Measurements from ENCODE around the gene TACC2. TPM values are rescaled to one million over a fixed set of nuclear protein-coding genes. Genes with fewer than 3 reads are reported as not detected.

TACC2 gene
- total and polyA plus RNA-seq, 2 experiments from 2014 or later: 4.3 to 16.7 TPM

DNA sequence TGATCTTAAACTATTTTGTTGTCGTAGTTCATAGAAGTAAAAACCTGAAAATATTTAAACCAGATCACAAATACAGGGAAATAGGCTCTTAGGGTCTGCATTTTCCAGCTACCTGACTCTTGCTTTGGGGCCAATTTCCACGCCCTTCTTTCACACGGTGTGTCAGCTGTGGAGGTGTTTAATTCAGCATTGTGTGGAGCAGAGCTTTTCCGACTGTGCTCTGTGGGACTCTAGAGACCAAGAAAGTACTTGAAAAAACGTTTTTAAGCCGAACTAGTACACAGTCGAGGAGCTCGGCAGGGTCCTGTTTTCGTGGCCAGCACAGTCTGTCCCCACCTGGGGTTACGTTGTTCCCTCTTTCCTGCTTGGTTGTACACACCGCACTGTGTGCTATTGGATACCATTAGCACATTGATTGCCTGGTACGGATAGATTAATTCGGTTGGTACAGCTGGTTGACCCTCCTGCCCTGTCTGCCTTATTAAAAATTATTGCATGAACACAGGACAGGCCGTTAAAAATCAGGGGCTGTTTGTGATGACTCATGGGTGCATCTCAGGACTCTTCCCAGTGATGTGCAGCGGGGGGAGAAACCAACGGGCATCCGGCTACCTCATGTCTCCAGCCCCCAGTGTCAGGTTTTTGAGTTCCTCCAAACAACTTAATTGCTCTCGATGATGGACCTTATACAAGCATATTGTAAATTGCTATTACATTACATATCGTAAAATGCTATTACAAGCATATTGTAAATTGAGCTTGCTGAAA is 201.4 kb downstream of the TACC2 start:
- Histone ChIP-seq H3K4me2 (ENCODE audit: unreplicated experiment) (no peak overlapping the region), H3K4me1 (ENCODE audit: insufficient read depth) (no peaks in the 10 kb centered on the region), H3K36me3 (ENCODE audit: low read depth) (no peaks in the 10 kb centered on the region), H3K79me2 (ENCODE audit: insufficient read depth) (peaks cover 10% of the 10 kb centered on the region; the same call in 1 of the 2 replicates), H3K27ac (no peak overlapping the region), H3F3A (ENCODE audit: insufficient read depth) (no peaks in the 10 kb centered on the region), H3K4me3 (no peak overlapping the region), H3K9me2 (ENCODE audit: insufficient read depth) (no peaks in the 10 kb centered on the region), H2AFZ (no peak overlapping the region), H4K20me1 (ENCODE audit: insufficient read depth) (no peaks in the 10 kb centered on the region), H3K9ac (no peak overlapping the region), H3K27me3 (replicated peaks; ENCODE audit: insufficient read depth) (no peaks in the 10 kb centered on the region), H3K9me3 (ENCODE audit: low read depth) (no peaks in the 10 kb centered on the region)
- in situ Hi-C loops (cut with MboI): no loop called here
- DNase-seq: peak; percentile 17
- TF ChIP-seq EZH2phosphoT487 (IDR thresholded peaks at IDR 0.05; ENCODE audit: insufficient read depth, low read depth) (no peak), EZH2 (IDR thresholded peaks at IDR 0.05; ENCODE audit: insufficient read depth, poor library complexity, severe bottlenecking) (no peak)
- 66 to 67% methylated on average over 19 of the region's 19 CpGs for WGBS, 2 experiments (ENCODE audit: low coverage in 1 of 2, low lambda C conversion rate in 2 of 2, missing lambda C conversion rate in 2 of 2)

DNA sequence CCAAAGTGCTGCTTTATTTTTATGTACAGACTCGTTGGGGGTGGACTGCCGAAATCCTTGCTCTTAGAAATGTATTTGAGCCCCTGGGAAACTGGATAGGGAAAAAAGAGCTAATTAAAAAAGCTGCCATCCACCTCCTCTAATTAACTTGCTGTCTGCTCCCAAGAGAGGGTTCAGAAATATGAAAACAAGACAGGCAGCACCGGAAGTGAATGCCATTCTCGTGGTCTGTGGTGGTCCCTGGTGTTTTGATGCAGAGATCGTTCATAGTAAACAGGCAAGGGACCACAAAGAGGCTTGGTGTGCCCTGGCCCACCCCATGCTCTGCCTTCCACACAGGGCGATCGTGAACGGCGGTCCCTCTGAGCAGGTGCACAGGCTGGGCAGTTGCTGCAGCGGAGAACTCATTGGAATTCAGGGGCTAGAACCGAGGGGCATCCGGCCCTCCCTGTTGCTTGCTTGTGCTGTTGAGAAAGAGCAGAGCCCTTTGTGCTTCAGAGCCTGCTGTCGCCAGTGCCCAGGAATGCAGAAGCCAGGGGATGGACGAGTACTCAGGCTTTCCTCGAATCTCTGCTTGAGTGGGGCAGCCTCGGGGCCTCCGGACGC is 203.1 kb downstream of the TACC2 start:
- WGBS, 2 experiments (ENCODE audit: low coverage in 1 of 2, low lambda C conversion rate in 2 of 2, missing lambda C conversion rate in 2 of 2): 88 to 93% methylated on average over 18 of the region's 18 CpGs
- Histone ChIP-seq H4K20me1 (ENCODE audit: insufficient read depth) (no peaks in the 10 kb centered on the region), H3K79me2 (ENCODE audit: insufficient read depth) (peaks cover 10% of the 10 kb centered on the region; the same call in 1 of the 2 replicates), H3K4me3 (no peak overlapping the region), H3K9me3 (ENCODE audit: low read depth) (no peaks in the 10 kb centered on the region), H3K9ac (no peak overlapping the region), H3K36me3 (ENCODE audit: low read depth) (no peaks in the 10 kb centered on the region), H2AFZ (no peak overlapping the region), H3K27ac (no peak overlapping the region), H3F3A (ENCODE audit: insufficient read depth) (no peaks in the 10 kb centered on the region), H3K27me3 (replicated peaks; ENCODE audit: insufficient read depth) (no peaks in the 10 kb centered on the region), H3K4me1 (ENCODE audit: insufficient read depth) (no peaks in the 10 kb centered on the region), H3K4me2 (ENCODE audit: unreplicated experiment) (no peak overlapping the region), H3K9me2 (ENCODE audit: insufficient read depth) (no peaks in the 10 kb centered on the region)
- no peak for DNase-seq
- in situ Hi-C loops (cut with MboI): no loop called here
- no peak for TF ChIP-seq EZH2phosphoT487 (IDR thresholded peaks at IDR 0.05; ENCODE audit: insufficient read depth, low read depth)
- TF ChIP-seq EZH2 (IDR thresholded peaks at IDR 0.05; ENCODE audit: insufficient read depth, poor library complexity, severe bottlenecking): no peak

GRCh38 chr10:122194251-122194650 is 205.3 kb downstream of the TACC2 start:
- no peaks in the 10 kb centered on the region for H3K36me3 ChIP-seq (ENCODE audit: low read depth)
- H3K27me3 ChIP-seq (replicated peaks; ENCODE audit: insufficient read depth): no peaks in the 10 kb centered on the region
- no peaks in the 10 kb centered on the region for H4K20me1 ChIP-seq (ENCODE audit: insufficient read depth)
- no peak overlapping the region for H3K27ac ChIP-seq
- no peaks in the 10 kb centered on the region for H3K9me3 ChIP-seq (ENCODE audit: low read depth)
- H3K4me3 ChIP-seq: no peak overlapping the region
- no peak overlapping the region for H3K9ac ChIP-seq
- DNase-seq: no peak
- peaks cover 10% of the 10 kb centered on the region; the same call in 1 of the 2 replicates for H3K79me2 ChIP-seq (ENCODE audit: insufficient read depth)
- H2AFZ ChIP-seq: no peak overlapping the region
- 83% methylated on average over 9 of the region's 9 CpGs for WGBS, 2 experiments (ENCODE audit: low coverage in 1 of 2, low lambda C conversion rate in 2 of 2, missing lambda C conversion rate in 2 of 2)
- in situ Hi-C loops (cut with MboI): no loop called here
- H3K4me2 ChIP-seq (ENCODE audit: unreplicated experiment): no peak overlapping the region
- no peaks in the 10 kb centered on the region for H3K4me1 ChIP-seq (ENCODE audit: insufficient read depth)
- H3K9me2 ChIP-seq (ENCODE audit: insufficient read depth): no peaks in the 10 kb centered on the region
- TF ChIP-seq EZH2phosphoT487 (IDR thresholded peaks at IDR 0.05; ENCODE audit: insufficient read depth, low read depth) (no peak), EZH2 (IDR thresholded peaks at IDR 0.05; ENCODE audit: insufficient read depth, poor library complexity, severe bottlenecking) (no peak)
- H3F3A ChIP-seq (ENCODE audit: insufficient read depth): no peaks in the 10 kb centered on the region

- no peaks in the 10 kb centered on the region for H3K9me3 ChIP-seq (ENCODE audit: low read depth)
- H3K9me2 ChIP-seq (ENCODE audit: insufficient read depth): no peaks in the 10 kb centered on the region
- no peak overlapping the region for H3K4me2 ChIP-seq (ENCODE audit: unreplicated experiment)
- no peak overlapping the region for H3K9ac ChIP-seq
- 88% methylated on average over 12 of the region's 12 CpGs for WGBS, 2 experiments (ENCODE audit: low coverage in 1 of 2, low lambda C conversion rate in 2 of 2, missing lambda C conversion rate in 2 of 2)
- no peaks in the 10 kb centered on the region for H3K79me2 ChIP-seq (ENCODE audit: insufficient read depth)
- no peak overlapping the region for H2AFZ ChIP-seq
- no peak for TF ChIP-seq EZH2phosphoT487 (IDR thresholded peaks at IDR 0.05; ENCODE audit: insufficient read depth, low read depth)
- TF ChIP-seq EZH2 (IDR thresholded peaks at IDR 0.05; ENCODE audit: insufficient read depth, poor library complexity, severe bottlenecking): no peak
- H3K27me3 ChIP-seq (replicated peaks; ENCODE audit: insufficient read depth): no peaks in the 10 kb centered on the region
- H3K4me1 ChIP-seq (ENCODE audit: insufficient read depth): no peaks in the 10 kb centered on the region
- no peaks in the 10 kb centered on the region for H3K36me3 ChIP-seq (ENCODE audit: low read depth)
- in situ Hi-C loops (cut with MboI): no loop called here
- H3K4me3 ChIP-seq: no peak overlapping the region
- H3K27ac ChIP-seq: no peak overlapping the region
- no peaks in the 10 kb centered on the region for H3F3A ChIP-seq (ENCODE audit: insufficient read depth)
- DNase-seq: no peak
- no peaks in the 10 kb centered on the region for H4K20me1 ChIP-seq (ENCODE audit: insufficient read depth)
These were observed 207.3 kb downstream of the TACC2 start for GRCh38 chr10:122196218-122196617.
